HG03159 (cell line): ENCODE measurements around the gene SNX9.

ENCODE experiments used
- ATAC-seq: cut with Tn5 transposase; IDR thresholded peaks from one replicate; pipeline ENCODE4 v1.9.1; 2021; ENCODE audit warnings: mild to moderate bottlenecking, moderate library complexity; ENCODE audit not compliant: unreplicated experiment

SNX9 gene

DNA sequence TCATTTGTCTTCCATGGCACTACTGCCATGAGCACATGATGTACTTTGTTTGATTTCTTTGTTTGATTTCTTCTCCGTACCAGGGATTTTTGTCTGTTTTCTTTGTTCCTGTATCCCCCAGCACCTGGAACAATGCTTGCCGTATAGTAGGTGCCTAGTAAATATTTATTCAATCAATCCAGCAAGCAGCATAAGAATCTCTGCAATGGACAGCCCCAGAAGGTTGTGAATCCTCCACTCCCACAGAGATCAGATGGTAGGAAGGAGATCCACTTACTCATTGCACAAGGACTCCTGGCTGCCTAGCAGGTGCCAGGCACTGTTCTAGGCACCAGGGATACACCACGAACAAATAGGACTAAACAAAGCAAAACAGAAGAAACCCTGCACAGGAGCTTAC, 151.9 kb downstream of the SNX9 start:
- no peak for ATAC-seq

DNA sequence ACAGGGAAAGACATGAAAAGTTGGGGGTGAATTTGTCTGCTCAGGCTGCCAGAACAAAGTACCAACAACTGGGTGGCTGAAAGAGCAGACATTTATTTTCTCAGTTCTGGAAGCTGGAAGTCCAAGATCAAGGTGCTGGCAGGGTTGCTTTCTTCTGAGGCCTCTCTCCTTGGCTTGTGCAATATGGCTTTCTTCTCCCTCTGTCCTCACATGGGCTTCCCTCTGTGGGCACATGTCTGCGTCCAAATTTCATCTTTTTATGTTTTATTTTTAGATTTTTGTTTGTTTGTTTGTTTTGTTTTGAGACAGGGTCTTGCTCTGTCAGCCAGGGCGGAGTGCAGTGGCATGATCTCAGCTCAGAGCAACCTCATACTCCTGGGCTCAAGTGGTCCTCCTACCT, 152.4 kb downstream of the SNX9 start:
- ATAC-seq, result no peak

GRCh38 chr6:157976345-157977175, 153.5 kb downstream of the SNX9 start:
- ATAC-seq, result no peak

DNA sequence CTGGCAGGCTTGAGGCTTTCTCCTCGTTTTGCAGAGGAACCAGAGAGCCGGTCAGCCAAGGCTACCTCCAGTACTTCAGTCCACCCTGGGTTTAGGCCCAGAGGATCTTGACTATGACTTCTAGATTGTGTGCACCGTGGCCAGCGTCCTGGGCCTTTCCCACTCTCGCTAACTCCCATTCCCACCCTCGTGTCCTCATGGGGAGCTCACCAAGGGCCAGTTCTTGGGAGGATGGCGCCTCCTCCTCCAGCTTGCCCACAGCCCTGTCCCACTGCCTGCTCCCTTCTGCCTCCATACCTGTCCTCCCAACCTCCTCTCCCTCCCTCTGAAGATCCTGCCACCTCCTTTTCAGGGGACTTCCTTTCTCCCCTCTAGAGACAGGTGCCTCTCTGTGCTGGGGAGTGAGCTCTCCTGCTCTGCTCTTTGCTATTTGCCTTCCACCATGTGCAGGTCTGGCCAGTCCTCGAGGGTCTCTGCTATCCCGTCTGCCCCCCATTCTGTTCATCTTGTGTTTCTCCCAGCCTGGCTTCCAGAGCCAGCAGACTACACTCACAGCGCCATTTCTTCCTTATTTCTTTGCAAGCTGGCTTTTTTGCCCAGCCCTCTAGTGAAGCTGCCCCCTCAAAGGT, 154.2 kb downstream of the SNX9 start:
- ATAC-seq, result no peak

- ATAC-seq, result no peak
Measured at GRCh38 chr6:157978021-157978783, 155.2 kb downstream of the SNX9 start.

- no peak for ATAC-seq
Measured at GRCh38 chr6:157980288-157981131, 157.5 kb downstream of the SNX9 start.

GRCh38 chr6:157981132-157981394, 158.0 kb downstream of the SNX9 start:
- no peak for ATAC-seq

DNA sequence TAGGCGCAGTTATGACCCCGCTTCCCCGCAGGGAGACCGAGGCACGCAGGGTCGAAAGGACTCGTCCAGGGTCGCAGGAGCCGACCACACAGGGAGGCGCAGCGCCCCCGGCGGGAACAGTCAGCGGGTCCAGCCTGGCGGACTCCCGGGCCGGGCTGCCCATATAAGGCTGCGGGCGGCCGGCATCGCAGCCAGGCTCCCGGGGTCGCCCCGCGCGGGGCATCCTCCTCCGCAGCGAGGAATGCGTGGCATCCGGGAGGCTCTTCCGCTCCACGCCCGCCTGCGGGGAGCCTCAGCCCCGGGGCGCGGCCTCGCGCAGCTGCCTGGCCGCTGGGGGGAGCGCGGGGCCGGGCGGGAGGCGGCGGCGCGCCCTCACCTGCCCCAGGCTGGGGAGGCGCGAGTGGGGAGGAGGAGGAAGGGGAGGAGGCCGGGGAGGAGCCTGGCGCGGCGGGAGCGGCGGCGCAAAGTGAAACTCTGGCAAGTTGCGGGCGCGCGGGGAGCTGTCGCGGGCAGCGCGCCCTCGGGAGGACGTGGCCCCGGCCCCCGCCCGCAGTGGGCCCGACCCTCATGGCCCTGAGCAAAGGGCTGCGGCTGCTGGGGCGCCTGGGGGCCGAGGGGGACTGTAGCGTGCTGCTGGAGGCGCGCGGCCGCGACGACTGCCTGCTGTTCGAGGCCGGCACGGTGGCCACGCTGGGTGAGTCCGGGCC, 158.5 kb downstream of the SNX9 start, which contains the start of gene SYNJ2:
SYNJ2 (plus strand) TSS at position 469 of the 707 bp plus-strand sequence; CDS start at position 568, 99 bp downstream.
- ATAC-seq, result peak; percentile 76

- no peak for ATAC-seq
Measured at GRCh38 chr6:157982102-157982562, 159.1 kb downstream of the SNX9 start.

DNA sequence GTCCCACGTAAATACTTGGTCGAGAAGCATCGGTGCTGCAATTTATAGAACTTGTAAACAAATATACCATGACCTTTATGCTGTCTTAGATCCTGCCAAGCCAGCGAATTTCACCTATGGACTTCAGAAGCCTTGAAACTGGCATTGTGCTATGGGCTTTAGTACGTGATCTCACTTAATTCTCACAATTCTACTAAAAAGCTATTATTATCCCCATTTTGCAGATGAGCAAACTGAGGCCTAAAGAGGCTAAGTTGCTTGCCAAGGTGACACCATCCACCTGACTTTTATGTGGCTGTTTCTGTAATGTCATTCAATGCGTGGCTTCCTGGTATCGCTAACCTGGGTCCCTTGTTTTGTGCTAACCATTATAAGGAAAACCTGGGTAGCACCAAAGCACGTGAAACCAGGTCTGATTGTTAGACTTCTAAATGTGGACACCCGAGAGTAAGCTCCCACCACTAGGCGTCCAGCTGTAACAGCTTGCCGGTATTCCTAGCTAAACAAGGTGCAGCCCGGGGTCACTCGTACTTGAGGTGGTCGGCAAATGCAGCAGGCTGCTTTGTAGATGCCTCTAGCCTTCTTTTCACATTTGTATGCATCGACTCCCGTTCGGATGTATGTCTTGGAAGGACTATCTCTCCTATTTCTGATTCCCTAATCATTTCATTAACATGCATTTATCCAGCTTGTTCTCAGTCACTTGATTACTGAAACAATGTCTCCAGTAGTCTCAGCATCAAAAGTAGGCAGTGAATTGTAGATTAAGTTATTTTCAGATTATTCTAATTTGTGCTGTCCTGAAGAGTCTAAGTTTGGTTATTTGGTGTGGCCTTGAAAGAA, 159.7 kb downstream of the SNX9 start:
- no peak for ATAC-seq

- ATAC-seq, result no peak
Measured at GRCh38 chr6:157983406-157984119, 160.5 kb downstream of the SNX9 start.

DNA sequence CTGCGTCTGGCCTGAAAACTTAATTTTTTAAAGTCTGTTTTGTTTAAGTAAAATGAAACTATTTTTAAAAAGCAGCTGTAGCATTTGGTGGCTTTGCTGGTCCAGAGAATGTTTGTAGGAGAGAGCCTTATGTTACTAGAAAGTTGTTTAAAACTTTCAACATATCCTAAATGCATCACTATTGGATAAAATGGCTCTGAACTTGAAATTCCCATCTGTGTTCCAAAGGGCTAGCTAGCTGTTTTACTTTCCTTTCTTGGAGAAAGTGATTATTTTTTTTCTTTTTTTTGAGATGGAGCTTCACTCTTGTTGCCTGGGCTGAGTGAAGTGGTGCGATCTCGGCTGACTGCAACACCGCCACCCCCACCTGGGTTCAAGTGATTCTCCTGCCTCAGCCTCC, 161.1 kb downstream of the SNX9 start:
- ATAC-seq, result no peak

DNA sequence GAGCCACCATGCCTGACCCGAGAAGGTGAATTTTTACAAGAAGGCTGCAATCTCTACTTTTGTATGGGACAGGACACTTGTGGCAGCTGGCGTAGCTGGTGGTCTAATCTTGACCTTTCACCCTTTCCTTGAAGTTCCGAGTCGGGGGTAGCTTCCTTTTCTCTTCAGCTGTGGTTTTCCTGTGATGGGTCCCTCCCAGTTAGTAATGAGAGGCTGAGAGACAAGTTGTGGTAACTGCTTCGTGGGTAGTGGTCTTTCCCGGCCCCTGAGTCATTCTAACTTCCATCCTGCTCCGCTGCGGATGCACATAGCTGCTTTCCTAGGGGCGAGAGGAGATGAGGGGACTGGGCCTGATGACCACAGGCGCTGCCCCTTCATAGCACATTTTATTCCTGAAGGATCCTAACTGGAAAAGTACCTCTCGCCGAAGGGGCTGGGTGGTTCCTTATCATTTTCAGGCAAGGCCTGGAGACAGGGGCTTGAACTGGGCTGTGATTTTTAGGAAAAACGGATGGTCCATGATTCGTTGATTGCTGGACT, 161.7 kb downstream of the SNX9 start:
- no peak for ATAC-seq

DNA sequence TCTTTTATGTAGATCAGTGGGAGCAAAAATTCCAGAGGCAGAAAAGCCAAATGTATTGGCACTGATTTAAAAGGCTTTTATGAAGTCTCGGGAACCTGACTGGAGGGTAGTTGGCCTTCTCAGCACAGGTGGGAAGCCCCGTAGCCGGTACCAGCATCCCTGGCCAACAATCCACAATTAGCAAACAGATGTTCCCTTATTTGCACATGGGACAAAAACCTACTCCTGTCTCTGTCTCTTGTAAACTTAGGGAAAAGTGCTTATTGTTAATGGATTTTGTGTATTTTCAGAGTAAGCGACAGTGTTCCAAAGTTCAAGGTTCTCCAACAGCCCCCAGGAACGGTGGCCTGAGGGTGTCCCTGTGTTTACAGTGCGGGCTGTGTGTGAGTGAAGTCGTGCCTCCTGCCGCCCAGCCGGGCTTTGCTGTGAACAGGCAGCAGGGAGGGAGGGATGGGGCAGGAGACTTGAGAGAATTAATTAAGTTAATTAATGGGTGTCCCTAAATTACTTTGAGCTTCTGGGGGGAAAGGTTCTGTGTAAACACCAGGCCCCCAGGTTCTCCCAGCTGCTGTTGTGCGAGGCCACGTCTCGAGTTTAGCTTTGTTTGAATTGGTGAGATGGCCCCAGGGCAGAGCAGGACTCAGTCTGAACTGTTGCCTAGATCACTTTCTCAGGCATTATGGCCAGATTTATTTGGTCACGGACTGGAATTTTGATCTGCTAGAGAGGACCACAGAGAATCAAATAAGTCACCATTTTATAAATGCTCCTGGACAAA, 162.5 kb downstream of the SNX9 start:
- no peak for ATAC-seq

- no peak for ATAC-seq
Measured at GRCh38 chr6:157987788-157988699, 165.0 kb downstream of the SNX9 start.

- ATAC-seq, result no peak
Measured at GRCh38 chr6:157988700-157989063, 165.6 kb downstream of the SNX9 start.
